OCI-LY3 (cell line): ENCODE measurements around the gene CRB3.

ENCODE experiments used
- EZH2phosphoT487 ChIP-seq: fragments of 200-600 bp; shearing (Covaris generic); IDR thresholded peaks from 2 replicates; pipeline ENCODE4 v1.6.1; 2018; ENCODE audit warnings: antibody characterized with exemption, mixed run types, low read depth
- TF ChIP-seq, protein P1 (sequence below): fragments of 200-600, 300-600 bp; sonication (generic); IDR thresholded peaks from 2 replicates; pipeline ENCODE4 v1.5.1; 2014; ENCODE audit warnings: antibody characterized with exemption, low read length, low read depth

DNA sequence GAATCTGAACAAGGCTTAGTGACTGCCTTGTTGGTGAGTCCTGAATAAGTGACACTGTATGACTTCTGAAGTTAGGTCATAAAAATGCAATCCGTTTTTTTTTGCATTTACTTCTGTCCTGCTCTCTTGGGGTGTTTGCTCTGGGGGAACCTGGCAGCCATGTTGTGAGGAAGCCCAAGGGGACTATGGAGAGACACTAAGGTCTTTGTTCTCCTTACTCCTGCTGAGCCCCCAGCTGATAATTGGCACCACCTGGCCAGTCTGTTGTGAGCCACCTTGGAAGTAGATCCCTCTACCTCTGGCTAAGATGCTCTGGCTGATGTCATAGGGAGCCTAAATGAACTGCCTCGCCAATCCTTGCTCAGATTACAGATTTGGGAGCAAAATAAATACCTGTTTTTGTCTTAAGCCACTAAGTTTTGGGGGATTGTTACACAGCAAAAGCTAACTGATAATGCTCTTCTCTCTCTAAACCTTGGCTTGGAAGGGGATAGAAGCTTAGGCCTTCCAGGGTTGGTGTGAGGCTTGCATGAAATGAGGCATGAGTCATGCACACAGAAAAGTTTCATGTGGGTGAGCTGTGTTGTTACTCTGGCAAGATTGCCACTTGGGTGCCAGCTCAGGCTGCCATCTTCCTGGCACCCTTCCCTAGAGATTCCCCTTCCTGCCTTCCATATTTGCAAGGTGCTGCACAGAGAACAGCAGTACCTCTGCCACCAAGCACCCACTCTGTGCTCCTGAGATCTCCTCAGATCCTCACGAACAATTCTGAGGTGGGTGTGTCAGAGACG is 27.9 kb downstream of the CRB3 start:
- TF ChIP-seq, protein P1, sequence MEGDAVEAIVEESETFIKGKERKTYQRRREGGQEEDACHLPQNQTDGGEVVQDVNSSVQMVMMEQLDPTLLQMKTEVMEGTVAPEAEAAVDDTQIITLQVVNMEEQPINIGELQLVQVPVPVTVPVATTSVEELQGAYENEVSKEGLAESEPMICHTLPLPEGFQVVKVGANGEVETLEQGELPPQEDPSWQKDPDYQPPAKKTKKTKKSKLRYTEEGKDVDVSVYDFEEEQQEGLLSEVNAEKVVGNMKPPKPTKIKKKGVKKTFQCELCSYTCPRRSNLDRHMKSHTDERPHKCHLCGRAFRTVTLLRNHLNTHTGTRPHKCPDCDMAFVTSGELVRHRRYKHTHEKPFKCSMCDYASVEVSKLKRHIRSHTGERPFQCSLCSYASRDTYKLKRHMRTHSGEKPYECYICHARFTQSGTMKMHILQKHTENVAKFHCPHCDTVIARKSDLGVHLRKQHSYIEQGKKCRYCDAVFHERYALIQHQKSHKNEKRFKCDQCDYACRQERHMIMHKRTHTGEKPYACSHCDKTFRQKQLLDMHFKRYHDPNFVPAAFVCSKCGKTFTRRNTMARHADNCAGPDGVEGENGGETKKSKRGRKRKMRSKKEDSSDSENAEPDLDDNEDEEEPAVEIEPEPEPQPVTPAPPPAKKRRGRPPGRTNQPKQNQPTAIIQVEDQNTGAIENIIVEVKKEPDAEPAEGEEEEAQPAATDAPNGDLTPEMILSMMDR, result no peak
- no peak for TF ChIP-seq EZH2phosphoT487
